DMS 273 (cell line): ENCODE measurements around the gene TCF12.

ENCODE experiments used
- DNase-seq: peaks from one replicate; lab custom pipeline; 2025; ENCODE audit not compliant: unreplicated experiment; lab: John Stamatoyannopoulos, UW

Gene TCF12

DNA sequence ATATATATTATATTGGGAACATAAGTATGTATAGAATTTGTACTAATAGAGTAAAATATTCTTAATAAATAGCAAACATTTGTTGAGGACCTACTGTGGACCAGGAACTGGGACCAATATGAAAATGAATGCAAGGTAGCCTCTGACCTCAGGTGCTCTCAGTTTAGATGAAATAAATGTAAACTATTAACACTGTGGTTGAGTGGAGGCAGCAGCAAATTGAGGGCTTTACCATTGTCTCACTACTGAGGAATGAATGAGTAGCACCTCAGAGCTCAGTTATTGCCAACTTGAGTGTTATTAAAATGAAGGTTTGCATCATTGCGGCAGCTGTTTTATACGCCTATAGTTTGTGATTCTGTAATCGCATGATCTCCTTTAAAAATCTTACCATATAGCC lies 366.9 kb downstream of the TCF12 start:
- no peak for DNase-seq

DNA sequence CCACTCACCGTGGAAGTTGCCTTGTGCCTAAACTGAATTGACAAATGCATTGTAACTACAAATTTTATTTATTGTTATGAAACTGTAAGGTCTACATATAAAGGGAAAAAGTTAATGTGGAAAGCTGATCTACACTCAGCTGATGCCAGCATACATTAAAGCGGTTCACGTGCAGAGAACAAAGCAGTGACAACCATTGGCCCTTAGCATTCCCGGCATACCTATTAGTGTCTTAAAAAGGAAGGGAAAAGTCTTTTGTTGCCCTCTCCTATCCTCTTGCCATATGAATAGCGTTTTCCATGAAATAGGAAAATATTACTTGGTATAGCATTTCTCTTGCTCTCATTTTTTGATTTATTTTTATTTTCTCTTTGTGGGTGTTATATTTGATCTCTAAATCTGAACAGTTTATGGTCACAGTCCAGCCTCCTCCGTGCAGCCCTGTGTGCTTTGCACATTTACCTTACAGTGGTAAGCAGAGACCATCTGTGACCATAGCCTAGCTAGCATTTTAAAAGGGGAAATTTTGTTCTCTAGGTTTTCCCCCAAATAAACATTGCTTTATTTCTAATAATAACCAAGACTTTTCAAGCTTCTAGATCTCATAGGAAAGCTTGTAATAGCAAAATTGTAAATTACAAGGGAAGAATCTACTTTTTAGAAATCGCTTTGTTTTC lies 368.1 kb downstream of the TCF12 start:
- DNase-seq = no peak

GRCh38 chr15:57287123-57287521 lies 368.7 kb downstream of the TCF12 start:
- peak; percentile 3 for DNase-seq

- no peak for DNase-seq
Observed at GRCh38 chr15:57288926-57289580, 370.6 kb downstream of the TCF12 start.

GRCh38 chr15:57290187-57290586 lies 371.7 kb downstream of the TCF12 start:
- no peak for DNase-seq

GRCh38 chr15:57290826-57291225 lies 372.4 kb downstream of the TCF12 start:
- DNase-seq = no peak

DNA sequence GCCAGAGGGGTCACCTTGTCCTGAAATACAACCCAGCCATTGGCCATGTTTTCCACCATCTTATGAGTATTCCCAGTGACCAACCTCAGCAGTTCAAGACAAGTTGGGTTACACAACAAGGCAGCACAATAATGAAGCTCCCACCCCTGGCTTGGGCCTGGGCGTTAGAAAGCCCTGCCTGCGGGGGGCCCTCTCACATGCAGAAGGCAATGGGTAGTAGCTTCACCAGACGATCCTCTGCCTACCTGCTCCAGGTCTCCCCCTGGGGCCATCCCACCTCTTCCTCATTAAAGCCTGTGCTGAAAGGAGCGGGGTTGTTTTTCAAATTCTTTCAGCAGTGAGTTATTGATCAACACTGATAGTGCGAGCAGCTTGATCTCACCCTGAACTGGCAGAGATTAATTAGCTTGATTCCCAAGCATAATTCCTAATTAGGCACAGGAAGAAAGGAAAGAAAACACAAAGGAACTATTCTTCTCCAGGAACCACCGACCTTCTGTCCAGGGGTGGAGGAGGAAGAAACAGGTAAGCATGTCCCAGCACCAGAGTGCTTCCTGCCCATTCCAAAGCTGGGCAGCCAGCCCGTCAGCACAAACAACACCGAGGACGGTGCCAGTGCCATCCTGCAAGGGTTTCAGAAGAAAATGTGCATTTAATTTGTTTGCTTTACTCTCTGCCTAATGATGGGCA lies 378.2 kb downstream of the TCF12 start:
- no peak for DNase-seq

DNA sequence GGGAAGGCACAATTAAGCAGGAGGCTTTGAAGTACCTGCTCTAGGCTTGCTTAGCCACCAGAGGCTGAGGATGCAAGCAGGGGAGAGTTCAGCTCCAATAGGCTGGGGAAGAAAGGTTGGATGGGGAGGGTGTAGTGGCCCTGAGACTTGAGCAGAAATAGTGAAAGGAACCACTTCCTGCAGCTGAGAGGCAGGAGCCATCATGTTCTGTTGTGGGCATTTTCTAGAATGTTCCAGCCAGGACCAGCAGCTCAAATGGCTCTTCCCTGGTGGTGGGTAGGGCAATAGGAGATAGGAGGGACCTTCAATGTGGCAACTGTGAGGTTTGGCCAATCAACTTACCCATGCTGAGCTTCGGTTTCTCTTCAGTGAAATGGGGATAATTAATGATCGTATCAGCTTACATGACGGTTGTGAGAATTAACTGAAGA lies 378.7 kb downstream of the TCF12 start:
- DNase-seq = no peak

- no peak for DNase-seq
Observed at GRCh38 chr15:57297630-57298029, 379.2 kb downstream of the TCF12 start.

- no peak for DNase-seq
Observed at GRCh38 chr15:57298204-57298603, 379.8 kb downstream of the TCF12 start.

- peak; percentile 52 for DNase-seq
Observed at GRCh38 chr15:57298843-57299550, 380.6 kb downstream of the TCF12 start.

DNA sequence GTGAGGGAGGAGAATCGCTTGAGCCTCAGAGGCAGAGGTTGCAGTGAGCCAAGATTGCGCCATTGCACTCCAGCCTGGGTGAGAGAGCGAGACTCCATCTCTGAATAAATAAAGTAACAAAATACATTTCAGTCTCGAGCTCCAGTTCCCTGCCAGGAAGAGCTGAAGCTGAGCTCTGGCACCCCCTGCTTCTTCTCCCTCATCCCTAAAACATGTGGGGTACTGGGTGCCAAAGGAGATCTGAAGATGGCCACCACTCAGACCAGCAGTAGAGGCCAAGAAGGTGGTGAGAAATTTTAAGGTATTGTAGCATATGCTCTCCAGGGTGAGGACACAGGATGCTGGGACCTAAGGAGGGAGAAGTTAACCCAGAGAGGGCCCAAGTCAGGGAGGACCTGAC lies 382.9 kb downstream of the TCF12 start:
- DNase-seq = no peak

DNA sequence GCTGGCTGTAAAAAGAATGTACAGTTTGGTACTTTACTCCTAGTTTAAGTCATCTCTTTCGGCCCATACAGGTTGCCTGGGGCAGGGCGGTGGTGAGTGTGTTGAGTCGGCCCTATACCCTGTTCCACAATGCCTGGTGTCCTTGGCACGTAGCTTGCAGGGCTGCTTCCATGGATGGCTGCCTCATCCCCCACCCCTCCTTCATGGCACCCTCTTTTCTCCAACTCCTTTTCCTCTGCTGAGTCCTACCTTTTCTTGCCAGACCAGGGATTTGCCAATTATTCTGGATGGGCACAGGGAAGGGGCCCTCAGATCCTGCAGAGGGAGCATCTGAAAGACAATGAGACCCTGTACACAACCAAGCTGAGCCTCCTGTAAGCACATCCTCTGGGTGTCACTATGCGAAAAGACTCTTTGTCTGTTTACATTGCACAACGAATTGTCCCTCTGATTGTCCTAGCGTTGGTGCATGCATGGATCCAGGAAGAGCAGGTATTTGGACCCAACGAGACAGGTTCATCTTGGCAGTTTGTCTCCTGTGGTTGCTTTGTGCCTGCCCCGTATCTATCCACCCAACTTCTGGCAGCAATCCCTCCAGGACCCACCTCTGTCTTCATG lies 384.3 kb downstream of the TCF12 start:
- DNase-seq = no peak

DNA sequence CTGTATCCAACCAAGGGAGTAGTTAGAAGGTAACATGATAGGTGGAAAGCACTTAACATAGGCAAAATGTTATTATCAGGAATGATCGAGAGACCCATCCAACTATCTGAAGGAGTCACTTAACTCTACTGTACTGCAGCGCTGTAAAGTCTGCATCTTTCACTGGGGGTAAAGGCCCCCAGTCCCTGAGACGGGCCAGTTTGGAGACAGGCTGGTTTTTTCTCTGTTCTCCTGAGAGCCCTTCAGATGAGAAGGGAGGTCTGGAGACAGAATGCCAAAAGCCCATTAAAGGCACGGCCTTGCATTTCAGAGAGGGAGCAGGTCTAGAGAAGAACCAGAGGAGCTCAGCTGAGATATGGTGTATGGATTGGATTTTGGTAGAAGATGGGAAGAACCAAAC lies 386.6 kb downstream of the TCF12 start:
- DNase-seq = no peak

GRCh38 chr15:57306161-57306943 lies 387.9 kb downstream of the TCF12 start:
- DNase-seq = peak; percentile 88

GRCh38 chr15:57306944-57307411 lies 388.5 kb downstream of the TCF12 start:
- DNase-seq = peak; percentile 26

GRCh38 chr15:57307527-57308169 lies 389.2 kb downstream of the TCF12 start:
- no peak for DNase-seq

- DNase-seq = no peak
Observed at GRCh38 chr15:57308170-57308545, 389.7 kb downstream of the TCF12 start.

DNA sequence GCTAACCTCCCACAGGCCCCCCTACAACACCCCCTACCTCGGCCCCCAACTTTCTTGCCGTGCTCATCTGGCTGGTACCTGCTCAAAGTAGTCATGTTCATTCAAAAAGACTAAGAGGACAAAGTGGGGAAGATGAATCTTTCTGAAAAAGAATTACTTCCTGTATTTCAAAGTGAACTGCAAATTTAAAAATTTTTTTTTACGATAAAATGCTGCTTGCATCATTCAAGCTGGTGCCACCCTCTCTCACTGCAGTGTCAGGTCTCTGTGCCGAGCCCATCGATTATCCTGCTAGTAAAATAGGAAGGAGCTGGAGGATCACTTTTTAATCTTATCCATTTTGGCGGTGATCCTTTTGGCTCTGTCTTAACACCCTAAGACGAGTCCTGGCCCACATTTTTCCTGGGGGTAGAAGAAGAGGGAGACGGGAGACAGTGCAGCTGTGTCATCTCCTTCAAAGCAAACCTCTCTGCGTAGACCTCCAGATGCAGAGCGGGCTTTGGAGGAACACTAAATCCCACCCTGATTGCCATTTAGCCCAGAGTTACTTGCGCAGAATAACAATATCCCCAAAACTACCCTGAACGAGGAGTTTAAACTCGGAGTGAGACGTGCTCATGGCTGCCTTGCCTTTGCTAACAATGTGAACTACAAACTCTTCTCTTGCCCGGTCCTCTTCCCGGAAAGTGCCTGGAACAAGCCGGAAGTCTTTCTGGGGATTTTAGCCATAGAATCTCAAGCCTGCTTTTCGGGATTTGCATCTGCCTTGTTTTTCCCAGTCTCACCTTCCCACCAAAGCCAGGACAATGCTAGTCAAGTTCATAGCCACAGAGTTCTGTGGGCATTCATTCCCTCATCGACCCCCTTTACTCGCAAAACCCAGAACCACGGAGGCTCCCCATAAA lies 391.7 kb downstream of the TCF12 start:
- no peak for DNase-seq
